Activated CD4-positive, alpha-beta T cell treated with anti-CD3 and anti-CD28 coated beads, Interleukin-2, amount 50 U/mL, for 16 hours (primary cell): ENCODE measurements around the gene IMMT.
"Not testable (repeated sequence)": the region's sequence is repeated elsewhere in the genome, so short reads cannot be mapped to it uniquely, and the experiment has no call there.

Experiments
- DNase-seq: peaks from one replicate; pipeline ENCODE4 v3.0.0-alpha.2; 2020

IMMT gene

GRCh38 chr2:86195055-86195807, at the start of gene IMMT:
IMMT (minus strand) TSS chr2:86195462; CDS start chr2:86195382, 80 bp downstream.
- peak; percentile 96 for DNase-seq

- DNase-seq: not testable (repeated sequence)
Observed at GRCh38 chr2:86244781-86245180, 49.5 kb upstream of the IMMT start.

- no peak for DNase-seq
Observed at GRCh38 chr2:86243950-86244733, 48.9 kb upstream of the IMMT start.

- DNase-seq: no peak
Observed at GRCh38 chr2:86243272-86243671, 48.0 kb upstream of the IMMT start.

GRCh38 chr2:86241611-86242010, 46.3 kb upstream of the IMMT start:
- no peak for DNase-seq

GRCh38 chr2:86240251-86240650, 45.0 kb upstream of the IMMT start:
- DNase-seq: no peak

GRCh38 chr2:86239745-86240144, 44.5 kb upstream of the IMMT start:
- DNase-seq: no peak

- DNase-seq: no peak
Observed at GRCh38 chr2:86239326-86239725, 44.1 kb upstream of the IMMT start.

GRCh38 chr2:86238354-86238753, 43.1 kb upstream of the IMMT start:
- peak; percentile 59 for DNase-seq

- no peak for DNase-seq
Observed at GRCh38 chr2:86237172-86237571, 41.9 kb upstream of the IMMT start.

GRCh38 chr2:86235196-86235980, 40.1 kb upstream of the IMMT start:
- no peak for DNase-seq

- DNase-seq: no peak
Observed at GRCh38 chr2:86234563-86235131, 39.4 kb upstream of the IMMT start.

- no peak for DNase-seq
Observed at GRCh38 chr2:86233436-86233835, 38.2 kb upstream of the IMMT start.

- no peak for DNase-seq
Observed at GRCh38 chr2:86232910-86233309, 37.6 kb upstream of the IMMT start.

GRCh38 chr2:86232373-86232784, 37.1 kb upstream of the IMMT start:
- no peak for DNase-seq

GRCh38 chr2:86231680-86232372, 36.6 kb upstream of the IMMT start:
- no peak for DNase-seq

- no peak for DNase-seq
Observed at GRCh38 chr2:86230961-86231360, 35.7 kb upstream of the IMMT start.

- no peak for DNase-seq
Observed at GRCh38 chr2:86229221-86229620, 34.0 kb upstream of the IMMT start.

GRCh38 chr2:86228574-86228973, 33.3 kb upstream of the IMMT start:
- not testable (repeated sequence) for DNase-seq

GRCh38 chr2:86227685-86228084, 32.4 kb upstream of the IMMT start:
- DNase-seq: no peak

GRCh38 chr2:86226636-86227520, 31.6 kb upstream of the IMMT start:
- DNase-seq: no peak
